Measurements from ENCODE around the gene RASD1. TPM values are rescaled to one million over a fixed set of nuclear protein-coding genes. Genes with fewer than 3 reads are reported as not detected.
A peak's percentile ranks its signal among the peaks of the same experiment; 100 is the strongest.
"Not testable (repeated sequence)": the region's sequence is repeated elsewhere in the genome, so short reads cannot be mapped to it uniquely, and the experiment has no call there.

RASD1 gene
- polyA plus RNA-seq, 4 donors: 0.74 to 1.3 (median 0.89) TPM

- DNase-seq (ENCODE audit: low read depth in 4 of 4, low spot score in 3 of 4): no peak
These were observed 3.4 kb upstream of the RASD1 start for GRCh38 chr17:17499402-17500145.

- DNase-seq (ENCODE audit: low read depth in 4 of 4, low spot score in 3 of 4): no peak
These were observed 2.6 kb upstream of the RASD1 start for GRCh38 chr17:17498606-17499301.

- DNase-seq (ENCODE audit: low read depth in 4 of 4, low spot score in 3 of 4): no peak
These were observed 1.8 kb upstream of the RASD1 start for GRCh38 chr17:17497845-17498520.

GRCh38 chr17:17497065-17497844 is 1.1 kb upstream of the RASD1 start:
- no peak for DNase-seq (ENCODE audit: low read depth in 4 of 4, low spot score in 3 of 4)

GRCh38 chr17:17495536-17496188 is 533 bp downstream of the RASD1 start:
- DNase-seq (ENCODE audit: low read depth in 4 of 4, low spot score in 3 of 4): peak in 1 of 4 donors; percentile 37

GRCh38 chr17:17494870-17495535 is 1.2 kb downstream of the RASD1 start:
- DNase-seq (ENCODE audit: low read depth in 4 of 4, low spot score in 3 of 4): peak in 2 of 4 donors; percentile 19 to 48

GRCh38 chr17:17494499-17494869 is 1.7 kb downstream of the RASD1 start:
- DNase-seq (ENCODE audit: low read depth in 4 of 4, low spot score in 3 of 4): no peak

GRCh38 chr17:17493986-17494466 is 2.2 kb downstream of the RASD1 start:
- DNase-seq (ENCODE audit: low read depth in 4 of 4, low spot score in 3 of 4): no peak

GRCh38 chr17:17493249-17493985 is 2.8 kb downstream of the RASD1 start:
- no peak for DNase-seq (ENCODE audit: low read depth in 4 of 4, low spot score in 3 of 4)

- DNase-seq (ENCODE audit: low read depth in 4 of 4, low spot score in 3 of 4): no peak
These were observed 3.6 kb downstream of the RASD1 start for GRCh38 chr17:17492571-17492970.

- DNase-seq (ENCODE audit: low read depth in 4 of 4, low spot score in 3 of 4): no peak
These were observed 4.1 kb downstream of the RASD1 start for GRCh38 chr17:17492085-17492484.

- no peak for DNase-seq (ENCODE audit: low read depth in 4 of 4, low spot score in 3 of 4)
These were observed 4.6 kb downstream of the RASD1 start for GRCh38 chr17:17491546-17491988.

- no peak for DNase-seq (ENCODE audit: low read depth in 4 of 4, low spot score in 3 of 4)
These were observed 5.1 kb downstream of the RASD1 start for GRCh38 chr17:17491031-17491471.

- DNase-seq (ENCODE audit: low read depth in 4 of 4, low spot score in 3 of 4): no peak
These were observed 8.2 kb downstream of the RASD1 start for GRCh38 chr17:17487998-17488397.

- DNase-seq (ENCODE audit: low read depth in 4 of 4, low spot score in 3 of 4): not testable (repeated sequence)
These were observed 9.8 kb downstream of the RASD1 start for GRCh38 chr17:17486416-17486815.

- DNase-seq (ENCODE audit: low read depth in 4 of 4, low spot score in 3 of 4): no peak
These were observed 10.8 kb downstream of the RASD1 start for GRCh38 chr17:17485420-17485819.

GRCh38 chr17:17484451-17484899 is 11.7 kb downstream of the RASD1 start:
- DNase-seq (ENCODE audit: low read depth in 4 of 4, low spot score in 3 of 4): no peak

GRCh38 chr17:17481860-17482259 is 14.3 kb downstream of the RASD1 start:
- no peak for DNase-seq (ENCODE audit: low read depth in 4 of 4, low spot score in 3 of 4)

All from right renal pelvis (tissue), 4 donors.